ENCODE results near the gene HTR3B.

The HTR3B gene

GRCh38 chr11:113952070-113952469 is 47.5 kb downstream of the HTR3B start:
- no peak for TF ChIP-seq REST (IDR thresholded peaks at IDR 0.05; ENCODE audit: insufficient read depth in 1 of 2, low read depth in 2 of 2, low read length in 2 of 2)
- no peak for TF ChIP-seq FOXP2 (optimal IDR thresholded peaks at IDR 0.05; ENCODE audit: borderline replicate concordance, extremely low read depth, extremely low read length, insufficient read depth)
- TF ChIP-seq POLR2AphosphoS5 (IDR thresholded peaks at IDR 0.05; ENCODE audit: low read depth, low read length): no peak
- TF ChIP-seq TAF1 (IDR thresholded peaks at IDR 0.05; ENCODE audit: borderline replicate concordance, insufficient read depth, low read length): no peak
- no peak for TF ChIP-seq SIN3A (IDR thresholded peaks at IDR 0.05; ENCODE audit: borderline replicate concordance, insufficient read depth, low read length)

GRCh38 chr11:113952588-113952987 is 48.0 kb downstream of the HTR3B start:
- TF ChIP-seq REST (IDR thresholded peaks at IDR 0.05; ENCODE audit: insufficient read depth in 1 of 2, low read depth in 2 of 2, low read length in 2 of 2) (no peak), TAF1 (IDR thresholded peaks at IDR 0.05; ENCODE audit: borderline replicate concordance, insufficient read depth, low read length) (no peak), SIN3A (IDR thresholded peaks at IDR 0.05; ENCODE audit: borderline replicate concordance, insufficient read depth, low read length) (no peak), POLR2AphosphoS5 (IDR thresholded peaks at IDR 0.05; ENCODE audit: low read depth, low read length) (no peak), FOXP2 (optimal IDR thresholded peaks at IDR 0.05; ENCODE audit: borderline replicate concordance, extremely low read depth, extremely low read length, insufficient read depth) (no peak)

GRCh38 chr11:113954235-113954634 is 49.6 kb downstream of the HTR3B start:
- TF ChIP-seq REST (IDR thresholded peaks at IDR 0.05; ENCODE audit: insufficient read depth in 1 of 2, low read depth in 2 of 2, low read length in 2 of 2): no peak
- TF ChIP-seq FOXP2 (optimal IDR thresholded peaks at IDR 0.05; ENCODE audit: borderline replicate concordance, extremely low read depth, extremely low read length, insufficient read depth): no peak
- TF ChIP-seq TAF1 (IDR thresholded peaks at IDR 0.05; ENCODE audit: borderline replicate concordance, insufficient read depth, low read length): no peak
- no peak for TF ChIP-seq SIN3A (IDR thresholded peaks at IDR 0.05; ENCODE audit: borderline replicate concordance, insufficient read depth, low read length)
- TF ChIP-seq POLR2AphosphoS5 (IDR thresholded peaks at IDR 0.05; ENCODE audit: low read depth, low read length): no peak

GRCh38 chr11:113956986-113957385 is 52.4 kb downstream of the HTR3B start:
- no peak for TF ChIP-seq TAF1 (IDR thresholded peaks at IDR 0.05; ENCODE audit: borderline replicate concordance, insufficient read depth, low read length)
- no peak for TF ChIP-seq POLR2AphosphoS5 (IDR thresholded peaks at IDR 0.05; ENCODE audit: low read depth, low read length)
- no peak for TF ChIP-seq REST (IDR thresholded peaks at IDR 0.05; ENCODE audit: insufficient read depth in 1 of 2, low read depth in 2 of 2, low read length in 2 of 2)
- no peak for TF ChIP-seq SIN3A (IDR thresholded peaks at IDR 0.05; ENCODE audit: borderline replicate concordance, insufficient read depth, low read length)
- no peak for TF ChIP-seq FOXP2 (optimal IDR thresholded peaks at IDR 0.05; ENCODE audit: borderline replicate concordance, extremely low read depth, extremely low read length, insufficient read depth)
